NT2/D1 (cell line): ENCODE measurements around the gene EIF4E3.

Source experiments
- SUZ12 ChIP-seq: IDR thresholded peaks from 2 replicates; pipeline ENCODE4 v1.6.1; 2011; ENCODE audit not compliant: insufficient read length, insufficient read depth; ENCODE audit errors: extremely low read depth
- ZNF274 ChIP-seq: IDR thresholded peaks from 2 replicates; pipeline ENCODE4 v1.6.1; 2011; ENCODE audit warnings: mild to moderate bottlenecking, low read depth, low read length

- TF ChIP-seq SUZ12 = no peak
- TF ChIP-seq ZNF274 = no peak
Observed at GRCh38 chr3:71688121-71688520, 37.1 kb downstream of the EIF4E3 start.
